Measurements from ENCODE around the gene NR2F1-AS1. TPM values are rescaled to one million over a fixed set of nuclear protein-coding genes. Genes with fewer than 3 reads are reported as not detected.

The NR2F1-AS1 gene
- total RNA-seq, 1 experiment from 2014 or later, result not detected

- H3K4me3 Mint-ChIP-seq (ENCODE audit: unreplicated experiment), result no peak overlapping the region
- ChIA-PET CTCF (interaction anchor here (0.6 kb wide), 1 partner anchor 606 kb away, joined by 4 read pairs; no protein-coding TSS in a partner anchor), POLR2A (no interaction called here)
- H3K4me1 Mint-ChIP-seq (ENCODE audit: low read depth, unreplicated experiment), result no peaks in the 10 kb centered on the region
- no peak for TF ChIP-seq CTCF (IDR thresholded peaks at IDR 0.05; ENCODE audit: insufficient read depth in 1 of 2, low read depth in 1 of 2, low read length in 1 of 2, severe bottlenecking in 1 of 2, unreplicated experiment in 1 of 2)
- Histone ChIP-seq H3K36me3 (ENCODE audit: control insufficient read depth, insufficient read depth, low read length) (no peaks in the 10 kb centered on the region), H3K4me3 (ENCODE audit: low read depth, low read length) (no peak overlapping the region), H3K4me1 (no peaks in the 10 kb centered on the region), H3K9me3 (no peaks in the 10 kb centered on the region), H3K27me3 (replicated peaks; ENCODE audit: control insufficient read depth, insufficient read depth, low read length) (no peaks in the 10 kb centered on the region)
- no peak for DNase-seq
- no peaks in the 10 kb centered on the region for H3K9me3 Mint-ChIP-seq (ENCODE audit: unreplicated experiment)
- no TSS peak for BruUV-seq (replicated peaks)
- H3K27ac Mint-ChIP-seq (ENCODE audit: unreplicated experiment), result no peak overlapping the region
- intact Hi-C loops (cut with micrococcal nuclease; ENCODE audit: unreplicated experiment), result no loop called here
- H3K36me3 Mint-ChIP-seq (ENCODE audit: insufficient read depth, unreplicated experiment), result no peaks in the 10 kb centered on the region
- H3K27me3 Mint-ChIP-seq (ENCODE audit: insufficient read depth, unreplicated experiment), result peaks cover 4% of the 10 kb centered on the region
Measured at GRCh38 chr5:93571114-93571949, 9.7 kb downstream of the NR2F1-AS1 start.

- Mint-ChIP-seq H3K27me3 (ENCODE audit: insufficient read depth, unreplicated experiment) (peaks cover 4% of the 10 kb centered on the region), H3K9me3 (ENCODE audit: unreplicated experiment) (no peaks in the 10 kb centered on the region), H3K27ac (ENCODE audit: unreplicated experiment) (no peak overlapping the region), H3K4me3 (ENCODE audit: unreplicated experiment) (no peak overlapping the region), H3K4me1 (ENCODE audit: low read depth, unreplicated experiment) (no peaks in the 10 kb centered on the region), H3K36me3 (ENCODE audit: insufficient read depth, unreplicated experiment) (no peaks in the 10 kb centered on the region)
- CTCF ChIA-PET, result no interaction called here
- H3K9me3 ChIP-seq, result no peaks in the 10 kb centered on the region
- POLR2A ChIA-PET, result no interaction called here
- intact Hi-C loops (cut with micrococcal nuclease; ENCODE audit: unreplicated experiment), result no loop called here
- no peak overlapping the region for H3K4me3 ChIP-seq (ENCODE audit: low read depth, low read length)
- no peaks in the 10 kb centered on the region for H3K36me3 ChIP-seq (ENCODE audit: control insufficient read depth, insufficient read depth, low read length)
- H3K27me3 ChIP-seq (replicated peaks; ENCODE audit: control insufficient read depth, insufficient read depth, low read length), result no peaks in the 10 kb centered on the region
- no peak for DNase-seq
- no TSS peak for BruUV-seq (replicated peaks)
- no peaks in the 10 kb centered on the region for H3K4me1 ChIP-seq
- TF ChIP-seq CTCF (IDR thresholded peaks at IDR 0.05; ENCODE audit: insufficient read depth in 1 of 2, low read depth in 1 of 2, low read length in 1 of 2, severe bottlenecking in 1 of 2, unreplicated experiment in 1 of 2), result no peak
Measured at GRCh38 chr5:93570294-93571113, 10.5 kb downstream of the NR2F1-AS1 start.

GRCh38 chr5:93569300-93570160 lies 11.5 kb downstream of the NR2F1-AS1 start:
- CTCF ChIA-PET, result no interaction called here
- Histone ChIP-seq H3K9me3 (no peaks in the 10 kb centered on the region), H3K27me3 (replicated peaks; ENCODE audit: control insufficient read depth, insufficient read depth, low read length) (no peaks in the 10 kb centered on the region), H3K36me3 (ENCODE audit: control insufficient read depth, insufficient read depth, low read length) (no peaks in the 10 kb centered on the region), H3K4me3 (ENCODE audit: low read depth, low read length) (no peak overlapping the region), H3K4me1 (no peaks in the 10 kb centered on the region)
- POLR2A ChIA-PET, result no interaction called here
- Mint-ChIP-seq H3K9me3 (ENCODE audit: unreplicated experiment) (no peaks in the 10 kb centered on the region), H3K27ac (ENCODE audit: unreplicated experiment) (no peak overlapping the region), H3K4me3 (ENCODE audit: unreplicated experiment) (no peak overlapping the region), H3K27me3 (ENCODE audit: insufficient read depth, unreplicated experiment) (peaks cover 4% of the 10 kb centered on the region), H3K36me3 (ENCODE audit: insufficient read depth, unreplicated experiment) (no peaks in the 10 kb centered on the region), H3K4me1 (ENCODE audit: low read depth, unreplicated experiment) (no peaks in the 10 kb centered on the region)
- no peak for TF ChIP-seq CTCF (IDR thresholded peaks at IDR 0.05; ENCODE audit: insufficient read depth in 1 of 2, low read depth in 1 of 2, low read length in 1 of 2, severe bottlenecking in 1 of 2, unreplicated experiment in 1 of 2)
- intact Hi-C loops (cut with micrococcal nuclease; ENCODE audit: unreplicated experiment), result no loop called here
- BruUV-seq (replicated peaks), result no TSS peak
- no peak for DNase-seq

Data from Caco-2 (cell line).